MG63 (cell line): ENCODE results near the gene STRA6. TPM values are rescaled to one million over a fixed set of nuclear protein-coding genes. Genes with fewer than 3 reads are reported as not detected.
A peak's percentile ranks its signal among the peaks of the same experiment; 100 is the strongest.

Experiments
- DNase-seq: peaks from one replicate; pipeline ENCODE4 v3.0.0-alpha.2; 2020
- H3K27me3 ChIP-seq: fragments of 250-450 bp; sonication (Bioruptor Pico); 2 replicates; pipeline ENCODE4 v1.5.1; 2020; ENCODE audit warnings: mild to moderate bottlenecking, moderate library complexity
- H3K36me3 ChIP-seq: fragments of 250-450 bp; sonication (Bioruptor Pico); 2 replicates; pipeline ENCODE4 v1.5.1; 2020; ENCODE audit warnings: mild to moderate bottlenecking, moderate library complexity
- H3K4me3 ChIP-seq: fragments of 250-450 bp; sonication (Bioruptor Pico); 2 replicates; pipeline ENCODE4 v1.5.1; 2020; ENCODE audit warnings: mild to moderate bottlenecking, moderate library complexity
- H3K9me3 ChIP-seq: fragments of 250-450 bp; sonication (Bioruptor Pico); 2 replicates; pipeline ENCODE4 v1.5.1; 2020; ENCODE audit warnings: mild to moderate bottlenecking, moderate library complexity
- total RNA-seq: library from RNA; depleted of rRNA; stranded (reverse); fragments of >200 nt; shearing (Covaris generic); gene quantifications from 2 replicates; pipeline ENCODE4 v1.2.3, GENCODE V29; 2014; ENCODE audit warnings: low replicate concordance; rRNA removed

The STRA6 gene
- total RNA-seq, 1 experiment from 2014 or later = 1.4 TPM

- Histone ChIP-seq H3K36me3 (no peaks in the 10 kb centered on the region), H3K27me3 (peaks cover 13% of the 10 kb centered on the region), H3K4me3 (peak overlapping the region; percentile 53), H3K9me3 (no peaks in the 10 kb centered on the region)
- DNase-seq = no peak
Measured at GRCh38 chr15:74136540-74136813, 66.1 kb downstream of the STRA6 start.

DNA sequence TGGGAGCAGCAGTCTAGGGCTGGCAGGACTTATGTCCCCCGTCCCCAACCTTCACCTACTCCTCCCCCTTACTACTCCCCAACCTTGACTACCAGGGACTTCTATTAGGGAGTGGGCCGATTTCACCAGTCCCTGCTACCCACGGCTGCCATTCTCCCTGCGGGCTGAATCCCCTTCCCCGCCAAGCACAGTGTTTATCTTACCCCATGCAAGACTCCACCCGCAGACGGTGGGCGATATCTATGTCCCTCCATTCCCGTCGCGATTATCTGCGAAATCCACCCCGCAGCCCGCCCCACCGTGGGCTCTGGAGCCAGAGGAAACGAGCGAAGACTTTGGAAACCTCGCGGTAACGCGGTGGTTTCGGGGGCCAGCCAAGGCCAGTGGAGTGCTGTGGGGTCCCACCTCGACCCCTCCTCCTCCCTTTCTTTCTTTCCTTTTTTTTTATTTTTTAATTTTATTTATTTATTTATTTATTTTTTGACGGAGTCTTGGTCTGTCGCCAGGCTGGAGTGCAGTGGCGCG is 67.5 kb downstream of the STRA6 start:
- Histone ChIP-seq H3K36me3 (no peaks in the 10 kb centered on the region), H3K27me3 (peaks cover 27% of the 10 kb centered on the region), H3K4me3 (no peak overlapping the region; the same call in 1 of the 2 replicates), H3K9me3 (no peaks in the 10 kb centered on the region)
- no peak for DNase-seq

GRCh38 chr15:74134387-74135027 is 68.1 kb downstream of the STRA6 start:
- Histone ChIP-seq H3K27me3 (peaks cover 32% of the 10 kb centered on the region), H3K36me3 (no peaks in the 10 kb centered on the region), H3K4me3 (no peak overlapping the region), H3K9me3 (no peaks in the 10 kb centered on the region)
- peak; percentile 35 for DNase-seq

DNA sequence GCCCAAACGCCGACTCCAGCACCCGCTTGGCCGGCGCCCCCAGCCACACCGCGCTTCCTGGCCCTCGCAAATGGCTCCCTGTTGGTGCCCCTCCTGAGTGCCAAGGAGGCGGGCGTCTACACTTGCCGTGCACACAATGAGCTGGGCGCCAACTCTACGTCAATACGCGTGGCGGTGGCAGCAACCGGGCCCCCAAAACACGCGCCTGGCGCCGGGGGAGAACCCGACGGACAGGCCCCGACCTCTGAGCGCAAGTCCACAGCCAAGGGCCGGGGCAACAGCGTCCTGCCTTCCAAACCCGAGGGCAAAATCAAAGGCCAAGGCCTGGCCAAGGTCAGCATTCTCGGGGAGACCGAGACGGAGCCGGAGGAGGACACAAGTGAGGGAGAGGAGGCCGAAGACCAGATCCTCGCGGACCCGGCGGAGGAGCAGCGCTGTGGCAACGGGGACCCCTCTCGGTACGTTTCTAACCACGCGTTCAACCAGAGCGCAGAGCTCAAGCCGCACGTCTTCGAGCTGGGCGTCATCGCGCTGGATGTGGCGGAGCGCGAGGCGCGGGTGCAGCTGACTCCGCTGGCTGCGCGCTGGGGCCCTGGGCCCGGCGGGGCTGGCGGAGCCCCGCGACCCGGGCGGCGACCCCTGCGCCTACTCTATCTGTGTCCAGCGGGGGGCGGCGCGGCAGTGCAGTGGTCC is 68.7 kb downstream of the STRA6 start:
- H3K27me3 ChIP-seq = peaks cover 38% of the 10 kb centered on the region
- no peak overlapping the region for H3K4me3 ChIP-seq

DNA sequence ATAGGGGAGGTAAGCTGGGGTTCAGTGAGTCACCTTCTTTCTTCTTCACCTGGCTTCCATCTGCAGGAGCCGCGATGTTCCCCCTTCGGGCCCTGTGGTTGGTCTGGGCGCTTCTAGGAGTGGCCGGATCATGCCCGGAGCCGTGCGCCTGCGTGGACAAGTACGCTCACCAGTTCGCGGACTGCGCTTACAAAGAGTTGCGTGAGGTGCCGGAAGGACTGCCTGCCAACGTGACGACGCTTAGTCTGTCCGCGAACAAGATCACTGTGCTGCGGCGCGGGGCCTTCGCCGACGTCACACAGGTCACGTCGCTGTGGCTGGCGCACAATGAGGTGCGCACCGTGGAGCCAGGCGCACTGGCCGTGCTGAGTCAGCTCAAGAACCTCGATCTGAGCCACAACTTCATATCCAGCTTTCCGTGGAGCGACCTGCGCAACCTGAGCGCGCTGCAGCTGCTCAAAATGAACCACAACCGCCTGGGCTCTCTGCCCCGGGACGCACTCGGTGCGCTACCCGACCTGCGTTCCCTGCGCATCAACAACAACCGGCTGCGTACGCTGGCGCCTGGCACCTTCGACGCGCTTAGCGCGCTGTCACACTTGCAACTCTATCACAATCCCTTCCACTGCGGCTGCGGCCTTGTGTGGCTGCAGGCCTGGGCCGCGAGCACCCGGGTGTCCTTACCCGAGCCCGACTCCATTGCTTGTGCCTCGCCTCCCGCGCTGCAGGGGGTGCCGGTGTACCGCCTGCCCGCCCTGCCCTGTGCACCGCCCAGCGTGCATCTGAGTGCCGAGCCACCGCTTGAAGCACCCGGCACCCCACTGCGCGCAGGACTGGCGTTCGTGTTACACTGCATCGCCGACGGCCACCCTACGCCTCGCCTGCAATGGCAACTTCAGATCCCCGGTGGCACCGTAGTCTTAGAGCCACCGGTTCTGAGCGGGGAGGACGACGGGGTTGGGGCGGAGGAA is 69.6 kb downstream of the STRA6 start:
- Histone ChIP-seq H3K27me3 (peaks cover 46% of the 10 kb centered on the region), H3K4me3 (no peak overlapping the region), H3K36me3 (no peaks in the 10 kb centered on the region), H3K9me3 (no peaks in the 10 kb centered on the region)
- DNase-seq = no peak

More for the DNA sequence above, 68.7 kb downstream of the STRA6 start:
- Histone ChIP-seq H3K9me3 (no peaks in the 10 kb centered on the region), H3K36me3 (no peaks in the 10 kb centered on the region)
- no peak for DNase-seq

- Histone ChIP-seq H3K4me3 (no peak overlapping the region), H3K36me3 (no peaks in the 10 kb centered on the region), H3K27me3 (peaks cover 46% of the 10 kb centered on the region), H3K9me3 (no peaks in the 10 kb centered on the region)
- no peak for DNase-seq
Measured at GRCh38 chr15:74131628-74132413, 70.8 kb downstream of the STRA6 start.

DNA sequence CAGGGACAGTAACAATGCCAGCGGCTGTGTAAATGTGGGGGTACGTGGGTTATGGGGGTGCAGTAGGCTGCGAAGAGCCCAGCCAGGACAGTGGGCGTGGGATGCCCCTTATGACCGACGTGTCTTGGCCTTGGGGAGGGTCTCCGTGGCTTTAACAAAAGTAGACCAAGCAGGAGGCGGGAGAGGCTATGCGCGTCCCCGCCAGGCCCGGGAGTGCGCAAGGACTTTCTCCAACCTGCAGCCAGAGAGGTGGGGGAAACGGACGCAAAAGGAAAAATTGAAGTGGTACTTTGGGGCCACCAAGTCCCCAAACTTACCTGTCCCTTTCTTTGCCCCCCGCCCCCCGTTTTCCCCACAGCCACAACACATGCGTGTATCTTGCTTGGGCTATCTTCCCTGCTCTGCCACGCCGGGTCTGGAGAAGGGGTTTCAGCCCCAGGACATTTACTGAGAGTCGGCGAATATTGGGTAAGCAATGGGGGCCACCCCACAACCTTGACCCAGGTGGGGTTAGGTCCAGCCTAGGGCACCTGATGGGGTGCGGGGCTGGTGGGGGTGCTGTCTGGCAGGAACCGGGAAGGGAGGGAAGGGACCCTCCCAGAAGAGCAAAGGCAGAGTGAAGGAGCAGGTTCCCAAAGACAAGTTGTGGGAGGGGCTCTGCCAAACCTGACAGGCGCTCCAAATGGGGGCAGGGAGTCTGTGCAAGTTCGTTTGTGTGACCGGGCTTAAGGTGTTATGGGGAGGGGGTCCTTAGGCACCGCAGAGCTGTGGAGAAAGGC is 71.5 kb downstream of the STRA6 start:
- H3K9me3 ChIP-seq = no peaks in the 10 kb centered on the region
- no peak for DNase-seq
- H3K36me3 ChIP-seq = no peaks in the 10 kb centered on the region
- no peak overlapping the region for H3K4me3 ChIP-seq
- peaks cover 46% of the 10 kb centered on the region for H3K27me3 ChIP-seq

GRCh38 chr15:74130155-74130848 is 72.3 kb downstream of the STRA6 start, which contains the start of gene ISLR2:
Gene ISLR2 (plus strand): TSS chr15:74130586. CDS start chr15:74132755, 2,169 bp downstream.
- Histone ChIP-seq H3K27me3 (peaks cover 46% of the 10 kb centered on the region), H3K36me3 (no peaks in the 10 kb centered on the region), H3K4me3 (no peak within 1 kb of the TSS), H3K9me3 (no peaks in the 10 kb centered on the region)
- DNase-seq = peak; percentile 17

GRCh38 chr15:74129586-74130154 is 72.9 kb downstream of the STRA6 start:
- no peak overlapping the region for H3K4me3 ChIP-seq
- no peaks in the 10 kb centered on the region for H3K36me3 ChIP-seq
- H3K27me3 ChIP-seq = peaks cover 46% of the 10 kb centered on the region
- no peak for DNase-seq
- H3K9me3 ChIP-seq = no peaks in the 10 kb centered on the region

Other genes with a start within 250 kb of the STRA6 start
- gene STOML1, start 210.5 kb downstream of the STRA6 start, total RNA-seq = 45.3 and 53.1 TPM in 2 replicates
- gene PML, start 208.1 kb downstream of the STRA6 start, total RNA-seq = 19.5 and 39.8 TPM in 2 replicates
- gene GOLGA6A, start 120.2 kb downstream of the STRA6 start, total RNA-seq = not detected in 2 replicates
- gene ISLR2, start 72.2 kb downstream of the STRA6 start, total RNA-seq = not detected in 2 replicates
- gene ISLR, start 29.1 kb downstream of the STRA6 start, total RNA-seq = not detected in 2 replicates
- gene CCDC33, start 33.5 kb upstream of the STRA6 start, total RNA-seq = not detected in 2 replicates
- gene CYP11A1, start 164.9 kb upstream of the STRA6 start, total RNA-seq = 0.30 and 6.3 TPM in 2 replicates
- gene SEMA7A, start 231.2 kb upstream of the STRA6 start, total RNA-seq = 10.5 and 12.0 TPM in 2 replicates